Medulla oblongata (tissue), 1 donor: ENCODE results near the gene ZNF358.

ENCODE experiments used
- DNase-seq: peaks from one replicate; pipeline ENCODE4 v3.0.0-alpha.2; 2015; ENCODE audit errors: extremely low spot score

ZNF358 gene

DNA sequence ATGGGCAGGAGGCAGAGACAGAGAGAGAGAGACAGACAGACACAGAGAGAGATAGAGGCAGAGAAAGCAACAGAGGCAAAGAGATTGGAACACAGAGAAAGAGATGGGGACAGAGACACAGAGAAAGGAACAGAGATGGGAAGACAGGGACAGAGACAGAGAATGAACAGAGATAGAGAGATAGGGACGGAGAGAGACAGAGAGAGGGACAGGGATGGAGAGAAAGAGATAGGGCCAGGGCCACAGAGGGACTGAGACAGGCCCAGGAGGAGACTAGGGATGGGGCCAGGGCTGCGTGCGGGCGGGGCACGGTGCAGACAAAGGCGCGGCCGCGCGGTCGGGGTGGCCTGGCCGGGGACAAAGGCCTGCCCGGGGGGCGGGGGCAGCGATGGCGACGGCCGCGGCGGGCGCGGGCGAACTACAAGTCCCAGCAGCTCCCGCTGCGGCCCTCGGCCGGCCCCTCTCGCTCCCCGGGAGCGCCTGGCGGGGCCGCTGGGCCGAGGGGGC, at the start of gene ZNF358:
ZNF358 (plus strand) TSS at position 459 of the 507 bp plus-strand sequence. CDS start 3,140 bp downstream, outside the sequence.
- DNase-seq, result peak; percentile 72

GRCh38 chr19:7467009-7467989, 48.6 kb upstream of the ZNF358 start:
- no peak for DNase-seq

GRCh38 chr19:7468840-7469239, 47.1 kb upstream of the ZNF358 start:
- no peak for DNase-seq

DNA sequence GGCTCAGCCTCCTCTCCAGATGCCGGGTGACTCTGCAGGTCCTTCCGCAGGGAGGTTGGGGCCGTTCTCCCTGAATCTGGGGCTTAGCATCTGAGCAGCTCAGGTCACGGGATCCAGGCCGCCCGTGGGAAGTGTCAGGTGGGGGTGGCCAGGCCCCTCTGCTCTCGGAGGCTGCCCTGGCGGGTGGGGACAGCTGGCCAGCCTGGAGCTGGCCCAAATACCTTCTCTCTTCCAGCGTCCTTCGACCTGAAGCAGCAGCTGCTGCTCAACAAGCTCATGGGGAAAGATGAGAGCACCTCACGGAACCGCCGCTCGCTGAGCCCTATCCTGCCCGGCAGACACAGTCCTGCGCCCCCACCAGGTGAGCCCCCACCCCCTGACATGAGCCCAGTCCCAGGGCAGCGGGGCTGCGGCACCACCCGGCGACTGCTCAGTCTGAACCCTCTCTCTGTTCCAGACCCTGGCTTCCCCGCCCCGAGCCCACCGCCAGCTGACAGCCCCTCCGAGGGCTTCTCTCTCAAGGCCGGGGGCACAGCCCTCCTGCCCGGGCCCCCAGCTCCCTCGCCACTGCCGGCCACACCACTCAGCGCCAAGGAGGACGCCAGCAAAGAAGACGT, 46.1 kb upstream of the ZNF358 start:
- DNase-seq, result no peak

- no peak for DNase-seq
Measured at GRCh38 chr19:7470540-7471305, 45.2 kb upstream of the ZNF358 start.

GRCh38 chr19:7471696-7472615, 43.9 kb upstream of the ZNF358 start:
- no peak for DNase-seq

DNA sequence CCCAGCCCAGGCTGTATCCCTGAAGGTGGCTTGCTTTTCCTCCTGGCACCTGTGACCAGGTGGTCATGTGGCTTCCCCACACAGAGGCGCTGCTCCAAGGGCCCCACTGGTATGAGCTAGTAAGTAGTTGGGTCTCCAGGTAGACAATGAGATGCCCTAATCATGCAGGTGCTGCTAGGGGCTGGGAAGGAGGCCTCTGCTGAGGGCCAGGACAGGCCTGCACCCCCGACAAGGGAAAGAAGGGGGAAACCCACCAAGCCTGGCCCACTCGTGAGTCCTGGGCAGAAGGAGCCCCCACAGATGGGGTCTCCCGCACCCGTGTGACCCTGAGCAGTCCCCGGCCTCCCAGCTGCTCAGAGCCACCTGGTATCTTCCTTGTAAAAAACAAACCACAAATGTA, 40.2 kb upstream of the ZNF358 start:
- no peak for DNase-seq

GRCh38 chr19:7476241-7476640, 39.7 kb upstream of the ZNF358 start:
- DNase-seq, result no peak

DNA sequence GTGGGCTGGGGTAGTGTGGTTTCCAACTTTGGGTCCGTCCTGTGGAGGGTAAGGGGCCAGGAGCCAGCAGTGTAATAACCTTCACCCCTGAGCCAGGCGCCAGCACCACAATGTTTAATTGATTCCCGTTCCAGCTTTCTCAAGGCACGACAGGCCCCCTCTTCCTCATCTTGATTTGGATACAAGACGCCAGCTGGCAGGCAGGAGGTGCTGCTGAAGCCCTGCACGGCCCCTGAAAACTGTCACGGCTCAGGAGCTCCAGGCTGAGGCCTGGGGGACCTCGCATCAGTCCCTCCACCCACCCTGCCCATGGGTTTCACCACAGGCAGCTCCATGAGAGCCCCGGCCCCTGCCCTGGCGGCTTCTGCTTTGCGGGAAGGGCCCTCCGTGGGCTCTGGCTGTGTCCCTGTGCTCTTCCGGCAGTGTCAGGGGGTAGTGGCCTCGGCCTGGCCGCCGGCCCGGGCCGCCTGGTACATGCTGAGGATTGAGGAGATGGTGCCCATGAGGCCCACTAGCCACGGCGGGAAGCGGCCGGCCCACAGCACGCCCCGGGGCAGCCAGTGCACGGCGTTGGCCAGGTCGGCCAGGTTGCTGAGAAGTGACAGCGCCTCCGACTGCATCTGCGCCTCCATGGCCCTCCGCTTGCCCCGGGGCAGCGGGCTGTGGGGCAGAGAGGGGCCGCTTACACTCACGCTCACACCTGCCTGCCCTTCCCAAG, 39.0 kb upstream of the ZNF358 start:
- no peak for DNase-seq

- no peak for DNase-seq
Measured at GRCh38 chr19:7477758-7478157, 38.1 kb upstream of the ZNF358 start.

GRCh38 chr19:7478173-7478842, 37.6 kb upstream of the ZNF358 start:
- no peak for DNase-seq

GRCh38 chr19:7478843-7479227, 37.1 kb upstream of the ZNF358 start:
- DNase-seq, result no peak

DNA sequence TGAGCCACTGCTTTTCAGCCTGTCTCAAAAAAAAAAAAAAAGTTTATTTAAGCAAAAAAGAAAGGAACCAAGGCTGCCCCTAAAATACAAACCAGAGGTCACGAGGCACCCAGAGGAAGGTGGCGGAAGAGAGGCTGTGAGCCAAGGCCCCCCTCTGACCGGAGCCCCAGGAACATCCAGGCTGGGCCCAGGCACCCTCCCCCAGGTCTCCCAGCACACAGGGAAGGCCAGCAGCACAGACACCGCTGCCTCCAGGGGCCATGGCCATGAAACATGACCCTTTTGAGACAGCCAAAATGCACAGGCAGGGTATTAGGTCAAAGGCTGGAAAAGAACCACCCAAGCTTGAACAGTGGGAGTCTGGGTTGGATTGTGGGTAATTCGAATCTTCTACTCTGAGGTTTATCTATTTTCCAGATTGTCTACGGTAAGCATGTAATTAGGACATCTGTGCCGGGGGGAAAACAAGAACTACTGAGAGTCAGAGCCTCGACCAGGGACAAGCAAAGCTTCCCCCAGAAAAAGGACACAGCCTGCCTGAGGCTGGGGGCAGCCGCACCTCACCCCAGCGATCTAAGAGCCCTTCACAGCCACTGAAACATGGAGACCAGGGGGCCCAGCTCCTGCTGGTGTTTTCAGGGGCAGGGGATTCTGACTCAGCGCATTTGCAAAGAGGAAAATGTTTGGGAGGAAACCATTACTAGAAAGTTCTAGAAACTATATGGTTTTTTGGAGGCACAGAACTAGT, 35.5 kb upstream of the ZNF358 start:
- DNase-seq, result peak; percentile 38

GRCh38 chr19:7480970-7481255, 35.0 kb upstream of the ZNF358 start:
- DNase-seq, result peak; percentile 34

DNA sequence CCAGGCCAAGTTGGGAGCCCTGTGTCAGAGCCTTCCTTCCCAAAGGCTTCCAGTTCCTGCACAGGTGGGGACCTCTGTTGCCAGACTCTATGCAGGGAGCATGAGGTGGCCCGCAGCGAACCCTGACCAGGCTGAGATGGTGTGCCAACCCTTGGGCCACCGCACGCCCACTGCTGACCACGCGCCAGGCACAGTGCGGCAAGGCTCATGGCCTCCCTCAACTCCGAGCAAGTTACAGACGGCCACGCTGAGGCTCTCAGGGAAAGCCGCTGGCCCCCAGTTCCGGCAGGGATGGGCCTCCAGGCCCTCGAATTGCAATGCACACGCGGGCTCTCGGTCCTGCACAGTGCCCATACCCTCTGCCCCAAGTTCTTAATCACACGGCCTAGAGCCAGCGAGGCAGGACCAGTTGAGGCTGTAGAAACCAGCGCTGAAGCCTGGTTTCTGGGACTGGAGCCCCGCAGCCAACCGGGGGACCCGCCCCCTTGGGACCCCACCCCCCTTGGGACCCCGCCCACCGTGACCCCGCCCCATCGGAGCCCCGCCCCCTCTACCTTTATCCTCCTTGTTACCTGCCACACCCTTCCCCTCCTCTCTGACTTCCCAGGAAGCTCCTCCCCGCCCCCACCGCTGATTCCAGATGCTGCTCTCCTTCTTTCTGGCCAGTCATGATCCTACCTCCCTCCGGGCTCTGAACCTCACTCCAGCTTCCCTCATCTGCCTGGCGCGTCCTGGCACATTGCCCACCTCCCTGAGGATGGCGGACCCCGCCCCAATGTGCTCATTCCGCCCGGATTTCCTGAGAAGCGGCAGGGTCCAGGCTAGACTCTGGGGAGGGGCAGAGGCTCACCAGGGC, 33.1 kb upstream of the ZNF358 start:
- no peak for DNase-seq

DNA sequence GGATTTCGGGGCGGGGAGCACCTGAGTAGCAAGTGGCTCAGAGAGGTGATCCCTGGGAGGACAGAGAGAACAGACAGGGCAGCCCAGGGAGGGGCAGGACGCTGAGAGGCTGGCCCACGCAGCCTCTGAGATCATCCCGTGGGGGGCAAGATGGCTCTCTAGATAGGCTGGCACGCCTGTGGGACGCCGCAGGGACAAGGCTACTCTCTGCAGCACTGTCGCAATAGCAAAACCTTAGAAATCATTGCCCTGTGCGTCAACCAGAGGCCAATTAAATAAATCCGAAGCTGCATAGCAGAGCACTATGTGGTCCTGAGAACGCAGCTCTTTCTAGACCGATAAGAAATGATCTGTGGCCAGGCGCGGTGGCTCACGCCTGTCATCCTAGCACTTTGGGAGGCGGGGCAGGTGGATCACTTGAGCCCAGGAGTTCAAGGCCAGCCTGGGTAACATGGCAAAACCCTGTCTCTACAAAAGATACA, 32.1 kb upstream of the ZNF358 start:
- DNase-seq, result no peak

DNA sequence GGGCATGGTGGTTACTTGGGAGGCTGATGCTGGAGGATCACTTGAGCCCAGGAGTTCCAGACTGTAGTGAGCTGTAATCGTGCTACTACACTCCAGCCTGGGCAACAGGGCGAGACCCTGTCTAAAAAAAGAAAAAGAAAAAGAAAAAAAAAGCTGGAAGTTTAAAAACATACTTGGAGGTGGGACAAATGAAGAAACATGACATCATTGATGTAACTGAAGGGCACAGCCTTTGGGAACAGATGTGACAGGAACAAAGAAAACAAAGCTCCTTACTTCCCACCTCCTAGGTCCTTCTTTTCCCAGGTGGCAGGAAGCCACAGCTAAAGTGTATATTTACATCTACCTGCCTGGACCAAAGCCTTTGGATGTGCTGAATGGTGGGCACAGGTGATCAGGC, 29.0 kb upstream of the ZNF358 start:
- DNase-seq, result no peak

DNA sequence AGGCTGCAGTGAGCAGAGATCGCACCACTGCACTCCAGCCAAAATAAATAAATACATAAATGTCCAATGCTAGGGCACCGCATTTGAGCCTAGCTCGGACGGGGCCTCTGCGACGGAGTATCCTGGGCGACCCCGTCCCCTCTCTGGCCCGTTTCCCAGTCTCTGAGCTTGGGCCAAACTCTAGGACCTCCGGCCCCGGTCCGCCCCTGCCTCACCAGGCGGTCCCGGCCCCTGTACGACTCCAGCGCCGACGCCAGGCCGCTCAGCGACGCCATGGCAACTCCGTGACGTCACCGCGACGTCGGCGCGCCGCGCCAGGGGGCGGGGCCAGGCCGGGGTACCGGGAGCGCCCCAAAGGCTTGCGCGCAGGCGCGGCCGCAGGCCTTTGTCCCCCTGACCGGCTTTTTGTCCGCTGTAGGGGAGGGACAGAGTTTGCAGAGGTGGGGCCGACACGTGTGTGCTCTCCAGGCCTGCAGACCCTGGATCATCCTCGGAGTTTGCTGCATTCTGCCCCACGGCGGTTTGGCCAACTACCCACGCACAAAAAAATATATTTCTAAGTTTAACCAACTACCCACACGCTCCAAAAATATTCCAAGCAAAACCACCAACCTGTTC, 27.1 kb upstream of the ZNF358 start, which contains the start of gene PEX11G:
PEX11G (minus strand) TSS at position 300 of the 618 bp plus-strand sequence; CDS start at position 275, 25 bp downstream.
- DNase-seq, result peak; percentile 93
